Mesodermal cell (in vitro differentiated cells): ENCODE results near the gene FAM3B. TPM values are rescaled to one million over a fixed set of nuclear protein-coding genes. Genes with fewer than 3 reads are reported as not detected.

Experiments
- H3K27ac ChIP-seq: 2 replicates; pipeline ENCODE4 v1.7.0; 2013; ENCODE audit warnings: mild to moderate bottlenecking, low read depth, low read length, moderate library complexity; ENCODE audit not compliant: severe bottlenecking
- H3K36me3 ChIP-seq: 2 replicates; pipeline ENCODE4 v1.7.1; 2013; ENCODE audit warnings: mild to moderate bottlenecking, low read length, moderate library complexity; ENCODE audit not compliant: control insufficient read depth, insufficient read depth
- H3K4me1 ChIP-seq: one replicate; pipeline ENCODE4 v1.7.1; 2013; ENCODE audit warnings: mild to moderate bottlenecking, low read length; ENCODE audit not compliant: insufficient read depth, control insufficient read depth, poor library complexity, severe bottlenecking
- H3K4me3 ChIP-seq: 2 replicates; pipeline ENCODE4 v1.7.0; 2013; ENCODE audit warnings: low read length, control low read depth, mild to moderate bottlenecking; ENCODE audit not compliant: insufficient read depth, poor library complexity, severe bottlenecking; ENCODE audit errors: extremely low read depth
- H3K9me3 ChIP-seq: 2 replicates; pipeline ENCODE4 v1.7.1; 2013; ENCODE audit warnings: mild to moderate bottlenecking, low read length, moderate library complexity; ENCODE audit not compliant: control insufficient read depth
- WGBS, 2 experiments: methylation state at CpG; one replicate each; pipeline ENCODE4 v1.1.5; 2013; ENCODE audit warnings: missing lambda C conversion rate in 2 of 2; ENCODE audit not compliant: insufficient coverage in 2 of 2; 5-methylcytosine and 5-hydroxymethylcytosine counted together
- polyA plus RNA-seq, 2 experiments: library from polyadenylated mRNA; stranded (reverse); fragments of 50-300 nt; gene quantifications; one replicate each; pipeline ENCODE4 v1.2.3, GENCODE V29; 2013

Gene FAM3B, protein sequence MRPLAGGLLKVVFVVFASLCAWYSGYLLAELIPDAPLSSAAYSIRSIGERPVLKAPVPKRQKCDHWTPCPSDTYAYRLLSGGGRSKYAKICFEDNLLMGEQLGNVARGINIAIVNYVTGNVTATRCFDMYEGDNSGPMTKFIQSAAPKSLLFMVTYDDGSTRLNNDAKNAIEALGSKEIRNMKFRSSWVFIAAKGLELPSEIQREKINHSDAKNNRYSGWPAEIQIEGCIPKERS
- not detected for polyA plus RNA-seq (2013, experiment 1 of 2)
- not detected for polyA plus RNA-seq (2013, experiment 2 of 2)

DNA sequence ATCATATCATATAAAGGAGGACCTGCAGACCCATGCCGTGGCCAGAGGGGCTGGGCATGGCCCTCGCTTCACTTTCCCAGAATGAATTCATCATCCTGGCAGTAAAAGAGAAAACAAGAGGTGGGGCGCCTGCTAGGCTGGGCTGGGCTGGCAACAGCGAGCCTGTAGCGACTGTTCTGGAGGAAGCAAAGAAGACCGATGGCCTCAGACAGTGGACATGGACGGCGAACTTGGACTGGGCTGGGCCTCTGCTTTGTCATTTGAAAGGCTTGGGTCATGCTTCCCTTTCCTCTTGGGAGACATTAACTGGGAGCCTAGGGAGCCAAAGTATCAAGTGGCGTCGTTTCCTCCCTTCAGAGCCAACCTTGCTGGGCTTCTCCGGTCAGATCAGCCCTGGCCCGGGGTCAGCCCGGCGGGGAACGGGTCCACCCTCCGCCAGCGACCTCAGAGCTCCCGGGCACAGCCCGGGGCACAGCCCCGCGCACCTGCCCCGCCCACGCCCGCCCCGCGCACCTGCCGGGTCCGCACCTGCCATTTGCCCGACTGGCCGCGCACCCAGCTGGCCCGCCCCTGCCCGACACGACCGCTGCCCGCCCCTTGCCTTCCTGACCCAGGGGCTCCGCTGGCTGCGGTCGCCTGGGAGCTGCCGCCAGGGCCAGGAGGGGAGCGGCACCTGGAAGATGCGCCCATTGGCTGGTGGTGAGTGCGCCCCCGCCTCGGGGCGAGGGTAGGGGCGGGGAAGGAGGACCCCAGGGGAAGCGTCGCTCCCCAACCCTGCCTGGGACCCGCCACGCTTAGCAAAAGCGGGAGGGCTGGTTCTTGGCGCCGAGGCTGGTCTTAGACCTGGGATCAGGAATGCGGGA is at the start of gene FAM3B:
TSS of gene FAM3B (plus strand) at position 602 of the 863 bp plus-strand sequence. CDS start at position 681, 79 bp downstream.
- peak within 1 kb of the TSS; percentile 23 for H3K4me3 ChIP-seq
- H3K4me1 ChIP-seq, result peaks cover 5% of the 10 kb centered on the region
- H3K27ac ChIP-seq, result no peak within 1 kb of the TSS
- no peaks in the 10 kb centered on the region for H3K9me3 ChIP-seq
- 10 to 11% methylated on average over 47 to 51 of the region's 55 CpGs for WGBS, 2 experiments
- no peaks in the 10 kb centered on the region for H3K36me3 ChIP-seq

DNA sequence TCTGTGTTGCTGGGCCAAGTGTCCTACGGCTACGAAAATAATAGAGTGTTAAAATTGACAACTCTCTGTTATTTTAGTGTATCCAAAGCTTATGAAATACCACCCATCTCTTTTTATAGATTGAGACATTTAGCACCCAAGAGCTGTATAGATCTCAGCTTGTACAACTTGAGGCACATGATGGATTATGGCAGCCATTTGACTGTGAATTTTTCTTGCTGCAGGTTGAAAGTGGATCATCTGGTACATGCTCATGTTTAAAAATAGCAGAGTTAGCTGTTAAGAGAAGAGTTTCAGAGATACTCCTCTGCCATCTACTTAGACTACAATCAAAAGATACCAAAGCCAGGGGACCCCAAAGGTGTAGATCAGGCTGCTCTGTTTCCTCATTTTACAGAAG is 49.3 kb upstream of the FAM3B start:
- Histone ChIP-seq H3K9me3 (peaks cover 4% of the 10 kb centered on the region), H3K36me3 (no peaks in the 10 kb centered on the region), H3K27ac (no peak overlapping the region), H3K4me3 (no peak overlapping the region), H3K4me1 (no peaks in the 10 kb centered on the region)
- no CpG with 5 or more reads among the region's 2 CpGs for whole genome bisulfite sequencing, 2 experiments

DNA sequence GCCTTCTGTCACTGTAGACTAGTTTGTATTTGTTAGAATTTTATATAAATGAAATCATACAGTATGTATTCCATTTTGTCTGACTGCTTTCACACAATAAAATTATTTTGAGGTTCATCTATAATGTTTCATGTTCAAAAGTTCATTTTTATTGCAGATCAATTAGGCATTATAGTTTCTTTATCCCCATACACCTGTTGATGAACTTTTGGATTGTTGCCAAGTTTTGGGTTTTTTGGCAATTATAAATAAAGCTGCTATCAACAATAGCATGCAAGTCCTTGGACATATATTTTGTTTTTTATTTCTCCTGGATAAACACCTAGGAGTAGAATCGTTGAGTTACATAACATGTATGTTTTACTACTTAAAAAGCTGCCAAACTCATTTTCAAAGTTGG is 47.1 kb upstream of the FAM3B start:
- Histone ChIP-seq H3K9me3 (peaks cover 4% of the 10 kb centered on the region), H3K4me3 (no peak overlapping the region), H3K27ac (no peak overlapping the region), H3K36me3 (no peaks in the 10 kb centered on the region), H3K4me1 (no peaks in the 10 kb centered on the region)
- WGBS, 2 experiments, result no CpG with 5 or more reads among the region's 1 CpG

DNA sequence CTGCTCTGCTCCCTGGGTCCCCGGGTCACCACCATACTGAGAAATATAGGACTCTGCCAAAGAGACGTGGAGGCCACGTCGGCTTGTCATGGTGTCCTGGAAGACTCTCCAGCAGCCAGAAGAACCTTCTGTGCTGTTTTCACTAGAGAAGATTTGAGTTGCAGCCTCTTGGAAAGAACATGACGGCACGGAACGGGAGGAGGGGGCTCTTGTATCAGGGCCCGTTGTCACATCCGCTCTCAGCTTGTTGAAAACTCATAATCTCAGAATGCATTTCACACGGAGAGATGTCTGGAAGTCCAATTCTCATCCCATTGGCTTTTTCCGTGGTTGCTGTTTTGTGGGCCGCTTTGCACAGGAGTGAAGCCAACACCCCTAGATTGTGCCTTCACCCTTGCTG is 39.4 kb upstream of the FAM3B start:
- no peaks in the 10 kb centered on the region for H3K36me3 ChIP-seq

DNA sequence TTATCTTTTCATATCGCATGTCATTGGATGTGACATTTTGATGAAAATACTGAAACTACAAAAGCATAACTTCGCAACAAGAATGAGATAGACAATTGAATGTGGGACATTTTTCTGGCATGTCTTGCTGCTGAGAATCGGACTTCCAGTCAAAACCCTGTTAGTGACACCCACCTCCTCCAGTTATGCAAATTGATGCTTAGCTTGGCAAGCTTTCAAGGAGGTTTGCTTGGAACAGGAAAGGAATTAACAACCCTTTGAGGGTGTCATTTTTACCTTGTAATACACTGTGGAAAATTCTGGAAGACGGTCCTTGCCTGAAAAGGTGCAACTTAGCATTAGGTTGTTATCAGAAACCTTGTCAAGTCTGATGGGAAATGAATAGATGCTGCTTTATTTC is 38.8 kb upstream of the FAM3B start:
- Histone ChIP-seq H3K4me1 (no peaks in the 10 kb centered on the region), H3K36me3 (no peaks in the 10 kb centered on the region), H3K9me3 (no peaks in the 10 kb centered on the region), H3K27ac (no peak overlapping the region), H3K4me3 (no peak overlapping the region)
- WGBS, 2 experiments, result 62 to 83% methylated on average over 2 to 3 of the region's 4 CpGs

More for the DNA sequence above, 39.4 kb upstream of the FAM3B start:
- H3K4me3 ChIP-seq, result no peak overlapping the region
- no peak overlapping the region for H3K27ac ChIP-seq
- peaks cover 1% of the 10 kb centered on the region for H3K9me3 ChIP-seq
- no peaks in the 10 kb centered on the region for H3K4me1 ChIP-seq
- WGBS, 2 experiments, result 86 to 89% methylated on average over 12 of the region's 12 CpGs

DNA sequence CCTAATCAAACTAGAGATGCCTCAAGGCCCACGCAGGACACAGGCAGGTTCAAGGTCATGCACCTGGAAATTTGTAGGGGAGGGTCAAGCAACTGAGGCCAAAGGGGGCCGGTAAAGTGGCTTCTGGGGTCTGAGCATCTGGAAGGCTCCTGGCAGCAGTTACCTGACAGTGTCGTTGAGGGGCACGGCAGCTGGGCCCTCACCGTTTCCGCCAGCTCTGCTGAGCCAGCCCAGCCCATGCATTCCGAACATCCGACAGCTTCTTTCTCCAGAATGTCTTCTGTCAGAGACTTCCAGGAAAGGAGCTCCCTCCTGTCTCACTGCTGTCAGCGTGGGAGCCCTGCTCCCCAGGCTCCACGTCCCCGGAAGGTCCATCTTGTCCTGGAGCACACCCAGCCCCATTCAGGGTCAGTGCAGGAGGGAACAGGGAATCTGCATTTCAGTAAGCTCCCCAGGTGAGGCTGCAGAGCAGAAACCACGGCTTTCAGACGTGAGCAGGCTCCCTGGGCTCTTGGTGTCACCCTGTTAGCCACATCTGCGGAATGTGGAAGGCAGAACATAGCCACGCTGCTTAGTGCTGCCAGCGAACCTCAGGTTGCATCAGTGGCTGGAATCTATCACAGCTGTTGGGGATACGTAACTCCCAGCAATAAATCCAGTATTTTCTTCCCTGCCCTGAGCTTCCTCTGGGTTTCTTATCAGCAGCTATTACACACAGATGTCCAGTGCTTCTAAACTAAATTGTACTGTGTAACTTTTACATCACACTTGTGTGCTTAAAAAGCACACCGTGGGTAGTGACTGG is 36.3 kb upstream of the FAM3B start:
- no peaks in the 10 kb centered on the region for H3K4me1 ChIP-seq
- no peaks in the 10 kb centered on the region for H3K36me3 ChIP-seq
- H3K27ac ChIP-seq, result no peak overlapping the region
- whole genome bisulfite sequencing, 2 experiments, result 84 to 90% methylated on average over 17 to 18 of the region's 18 CpGs
- H3K9me3 ChIP-seq, result no peaks in the 10 kb centered on the region
- no peak overlapping the region for H3K4me3 ChIP-seq

DNA sequence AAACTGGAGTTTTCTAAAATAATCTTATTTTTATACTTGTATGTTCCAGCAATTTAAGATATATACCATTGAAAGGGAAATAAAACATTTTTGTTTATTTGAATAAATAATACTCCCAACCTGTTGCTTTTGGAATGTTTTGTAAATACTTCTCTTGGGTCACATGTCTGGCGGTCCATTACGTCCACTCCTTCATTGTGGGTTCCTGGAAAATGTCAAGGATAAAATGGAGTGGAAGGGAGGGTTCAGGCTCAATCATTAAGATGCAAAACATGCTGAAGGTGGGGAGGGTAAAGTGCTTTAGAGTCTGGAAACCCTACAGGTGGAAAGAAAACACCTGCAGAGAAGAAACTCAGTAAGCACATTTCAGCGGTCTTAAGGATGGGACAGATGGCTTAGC is 34.2 kb upstream of the FAM3B start:
- Histone ChIP-seq H3K27ac (no peak overlapping the region), H3K9me3 (no peaks in the 10 kb centered on the region), H3K4me3 (no peak overlapping the region), H3K4me1 (no peaks in the 10 kb centered on the region), H3K36me3 (no peaks in the 10 kb centered on the region)
- 83% methylated on average over 1 of the region's 3 CpGs; no CpG with 5 or more reads in 1 of the 2 experiments for WGBS, 2 experiments

DNA sequence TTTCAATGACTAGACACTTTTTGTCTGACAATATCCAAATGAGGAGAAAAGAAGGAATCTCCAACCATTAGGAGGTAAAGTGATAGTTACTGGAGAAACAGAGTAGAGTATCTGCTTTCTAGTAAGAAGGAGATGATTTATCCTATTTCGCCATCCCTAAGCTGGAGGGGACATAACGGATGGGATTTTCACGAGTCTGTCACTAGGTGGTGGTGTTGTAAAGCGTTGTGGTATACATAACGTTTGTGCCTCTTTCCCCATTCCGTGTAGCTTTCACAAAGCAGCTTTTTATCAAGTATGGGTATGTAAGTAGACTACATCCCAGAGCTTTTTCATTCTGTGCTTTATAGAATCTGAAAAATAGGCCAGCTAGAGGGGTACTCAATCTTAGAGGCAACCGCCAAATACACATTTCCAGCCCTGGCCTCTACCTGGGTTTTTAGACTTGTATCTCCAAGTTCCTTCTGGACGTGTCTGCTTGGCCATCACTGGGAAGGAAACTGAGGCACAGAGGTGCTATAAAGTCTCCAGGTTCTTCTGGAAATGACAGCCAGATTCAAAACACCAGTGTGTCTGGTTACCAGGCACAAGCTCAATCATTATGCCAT is 33.3 kb upstream of the FAM3B start:
- Histone ChIP-seq H3K4me3 (no peak overlapping the region), H3K27ac (no peak overlapping the region), H3K9me3 (no peaks in the 10 kb centered on the region), H3K36me3 (no peaks in the 10 kb centered on the region), H3K4me1 (no peaks in the 10 kb centered on the region)
- WGBS, 2 experiments, result 65 to 75% methylated on average over 3 of the region's 8 CpGs

DNA sequence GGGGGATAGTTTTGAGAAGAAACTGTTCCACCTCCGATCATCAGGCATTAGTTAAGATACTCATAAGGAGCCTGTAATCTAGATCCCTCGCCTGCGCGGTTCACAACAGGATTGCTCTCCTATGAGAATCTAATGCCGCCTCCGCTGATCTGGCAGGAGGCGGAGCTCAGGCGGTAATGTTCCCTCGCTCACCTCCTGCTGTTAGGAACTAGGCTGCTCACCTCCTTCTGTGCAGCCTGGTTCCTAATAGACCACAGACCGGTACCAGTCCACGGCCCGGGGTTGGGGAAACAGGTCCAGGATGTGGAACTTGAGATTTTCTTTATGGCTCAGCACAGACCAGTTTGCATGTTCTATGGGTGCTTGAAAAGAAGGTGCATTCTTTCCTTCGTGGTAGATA is 27.2 kb upstream of the FAM3B start:
- WGBS, 2 experiments, result 62 to 80% methylated on average over 8 to 9 of the region's 13 CpGs
- Histone ChIP-seq H3K4me1 (no peaks in the 10 kb centered on the region), H3K27ac (no peak overlapping the region), H3K9me3 (peaks cover 11% of the 10 kb centered on the region), H3K4me3 (no peak overlapping the region), H3K36me3 (no peaks in the 10 kb centered on the region)

DNA sequence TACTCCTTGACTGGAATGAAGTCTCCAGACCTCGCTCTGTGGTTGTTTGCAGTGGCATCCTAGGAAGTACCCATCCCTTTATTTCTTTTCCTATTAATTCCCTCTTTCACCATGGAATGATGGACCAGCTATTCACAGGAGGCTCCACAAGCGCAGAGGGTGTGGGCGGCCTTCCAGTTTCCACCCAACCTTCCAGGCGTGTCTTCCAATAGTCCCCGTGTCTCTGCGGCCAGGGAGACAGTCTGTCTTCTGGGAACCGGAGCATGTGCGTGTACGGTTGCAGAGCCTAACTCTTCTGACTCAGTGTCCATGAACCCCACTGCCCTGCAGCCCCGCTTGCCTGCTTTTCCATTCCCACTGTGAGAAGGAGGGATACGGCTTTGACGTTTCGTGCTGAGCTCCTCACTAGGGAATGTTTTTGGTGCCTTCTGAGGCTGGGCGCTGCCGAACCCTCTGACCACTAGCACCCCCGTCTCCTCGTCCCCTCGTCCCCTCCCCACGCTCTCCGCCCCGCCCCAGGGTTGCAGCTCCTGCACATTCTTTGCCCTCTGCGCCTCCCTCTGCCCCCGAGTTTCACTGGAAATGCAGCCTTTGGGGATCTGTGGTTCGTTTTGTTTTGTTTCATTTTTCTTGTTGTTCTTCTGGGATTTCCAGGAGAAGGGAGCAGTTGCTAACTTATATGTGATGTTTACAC is 26.3 kb upstream of the FAM3B start:
- Histone ChIP-seq H3K9me3 (peaks cover 11% of the 10 kb centered on the region), H3K36me3 (no peaks in the 10 kb centered on the region), H3K27ac (no peak overlapping the region), H3K4me1 (no peaks in the 10 kb centered on the region), H3K4me3 (no peak overlapping the region)
- WGBS, 2 experiments, result 88 to 89% methylated on average over 17 of the region's 24 CpGs
